ENCODE data around the gene ATG7.

The ATG7 gene

GRCh38 chr3:11464356-11464755 is 192.2 kb downstream of the ATG7 start:
- H3K79me2 ChIP-seq, result no peaks in the 10 kb centered on the region
- H3K27me3 ChIP-seq (ENCODE audit: control insufficient read depth, insufficient read depth, low read length), result no peaks in the 10 kb centered on the region
- H3K36me3 ChIP-seq (ENCODE audit: control insufficient read depth, insufficient read depth, low read length), result no peaks in the 10 kb centered on the region
- no peak for TF ChIP-seq CTCF (IDR thresholded peaks at IDR 0.05)
- H2AFZ ChIP-seq, result no peak overlapping the region
- no peak overlapping the region for H3K9ac ChIP-seq
- no peaks in the 10 kb centered on the region for H3K9me3 ChIP-seq (ENCODE audit: control insufficient read depth, low read length)
- H3K4me1 ChIP-seq, result peaks cover 4% of the 10 kb centered on the region
- no peak overlapping the region for H3K4me3 ChIP-seq (ENCODE audit: low read depth, low read length)
- no peak overlapping the region for H3K27ac ChIP-seq
- no peak overlapping the region for H3K4me2 ChIP-seq (ENCODE audit: low read length)

GRCh38 chr3:11465744-11466616 is 193.8 kb downstream of the ATG7 start:
- no peak for TF ChIP-seq CTCF (IDR thresholded peaks at IDR 0.05)
- no peaks in the 10 kb centered on the region for H3K4me1 ChIP-seq
- H3K27me3 ChIP-seq (ENCODE audit: control insufficient read depth, insufficient read depth, low read length), result no peaks in the 10 kb centered on the region
- H3K27ac ChIP-seq, result no peak overlapping the region
- H2AFZ ChIP-seq, result no peak overlapping the region
- H3K79me2 ChIP-seq, result no peaks in the 10 kb centered on the region
- no peak overlapping the region for H3K4me3 ChIP-seq (ENCODE audit: low read depth, low read length)
- H3K4me2 ChIP-seq (ENCODE audit: low read length), result no peak overlapping the region
- H3K36me3 ChIP-seq (ENCODE audit: control insufficient read depth, insufficient read depth, low read length), result no peaks in the 10 kb centered on the region
- H3K9ac ChIP-seq, result no peak overlapping the region
- no peaks in the 10 kb centered on the region for H3K9me3 ChIP-seq (ENCODE audit: control insufficient read depth, low read length)

GRCh38 chr3:11467875-11468274 is 195.7 kb downstream of the ATG7 start:
- TF ChIP-seq CTCF (IDR thresholded peaks at IDR 0.05), result no peak
- no peak overlapping the region for H3K9ac ChIP-seq
- H2AFZ ChIP-seq, result no peak overlapping the region
- no peaks in the 10 kb centered on the region for H3K4me1 ChIP-seq
- H3K36me3 ChIP-seq (ENCODE audit: control insufficient read depth, insufficient read depth, low read length), result no peaks in the 10 kb centered on the region
- H3K79me2 ChIP-seq, result no peaks in the 10 kb centered on the region
- no peak overlapping the region for H3K4me2 ChIP-seq (ENCODE audit: low read length)
- H3K4me3 ChIP-seq (ENCODE audit: low read depth, low read length), result no peak overlapping the region
- no peaks in the 10 kb centered on the region for H3K9me3 ChIP-seq (ENCODE audit: control insufficient read depth, low read length)
- no peaks in the 10 kb centered on the region for H3K27me3 ChIP-seq (ENCODE audit: control insufficient read depth, insufficient read depth, low read length)
- no peak overlapping the region for H3K27ac ChIP-seq

GRCh38 chr3:11470031-11470853 is 198.0 kb downstream of the ATG7 start:
- Histone ChIP-seq H3K36me3 (ENCODE audit: control insufficient read depth, insufficient read depth, low read length) (no peaks in the 10 kb centered on the region), H2AFZ (no peak overlapping the region), H3K4me1 (no peaks in the 10 kb centered on the region), H3K9ac (no peak overlapping the region), H3K27ac (no peak overlapping the region), H3K79me2 (no peaks in the 10 kb centered on the region), H3K4me2 (ENCODE audit: low read length) (no peak overlapping the region), H3K4me3 (ENCODE audit: low read depth, low read length) (no peak overlapping the region), H3K9me3 (ENCODE audit: control insufficient read depth, low read length) (no peaks in the 10 kb centered on the region), H3K27me3 (ENCODE audit: control insufficient read depth, insufficient read depth, low read length) (no peaks in the 10 kb centered on the region)
- no peak for TF ChIP-seq CTCF (IDR thresholded peaks at IDR 0.05)

Data from parathyroid adenoma (tissue), 2 donors.